ENCODE measurements around the gene TMEM151A.

Gene TMEM151A

GRCh38 chr11:66299186-66299585 lies 7.5 kb downstream of the TMEM151A start:
- Histone ChIP-seq H3K4me2 (ENCODE audit: insufficient read depth, low read length, poor library complexity, severe bottlenecking) (no peak overlapping the region), H3K18ac (ENCODE audit: low read length) (no peak overlapping the region), H3K27me3 (ENCODE audit: control insufficient read depth in 3 of 3, insufficient read depth in 3 of 3, low read depth in 1 of 3, low read length in 3 of 3) (peaks cover 0 to 39% (median 0%) of the 10 kb centered on the region in 3 experiments), H3K36me3 (replicated peaks in 1 of 2; ENCODE audit: control insufficient read depth in 2 of 2, insufficient read depth in 2 of 2, low read length in 2 of 2) (no peaks in the 10 kb centered on the region), H3K23ac (ENCODE audit: low read depth, low read length, poor library complexity) (no peak overlapping the region), H2AFZ (ENCODE audit: low read length) (no peak overlapping the region), H2BK5ac (ENCODE audit: low read length) (no peak overlapping the region), H3K27ac (replicated peaks; ENCODE audit: low read length) (no peak overlapping the region), H3K4me1 (ENCODE audit: control insufficient read depth in 2 of 2, insufficient read depth in 1 of 2, low read depth in 1 of 2, low read length in 2 of 2) (no peaks in the 10 kb centered on the region), H2BK12ac (ENCODE audit: low read length) (no peak overlapping the region), H3K9ac (ENCODE audit: low read depth, low read length, poor library complexity) (no peak overlapping the region), H3K14ac (ENCODE audit: low read length) (no peak overlapping the region), H4K8ac (ENCODE audit: low read depth, low read length) (no peak overlapping the region), H3K4ac (ENCODE audit: low read length) (no peak overlapping the region), H3K79me1 (ENCODE audit: low read depth, low read length) (peaks cover 3% of the 10 kb centered on the region), H4K91ac (ENCODE audit: low read depth, low read length, poor library complexity) (no peak overlapping the region), H3K4me3 (ENCODE audit: low read length in 2 of 2) (no peak overlapping the region), H2BK15ac (ENCODE audit: low read length) (no peak overlapping the region), H3K9me3 (replicated peaks in 1 of 2; ENCODE audit: control insufficient read depth in 2 of 2, insufficient read depth in 1 of 2, low read depth in 1 of 2, low read length in 2 of 2) (no peaks in the 10 kb centered on the region), H2BK120ac (ENCODE audit: low read depth, low read length) (no peak overlapping the region), H2AK5ac (ENCODE audit: low read depth, low read length) (no peak overlapping the region)
- DNase-seq (ENCODE audit: low spot score) = no peak
- WGBS, 2 donors (ENCODE audit: extremely low coverage in 2 of 2, insufficient read length in 2 of 2, insufficient replicate concordance in 1 of 2) = no CpG with 5 or more reads among the region's 3 CpGs

GRCh38 chr11:66302656-66303055 lies 11.0 kb downstream of the TMEM151A start:
- Histone ChIP-seq H3K9ac (ENCODE audit: low read depth, low read length, poor library complexity) (no peak overlapping the region), H4K8ac (ENCODE audit: low read depth, low read length) (no peak overlapping the region), H2BK5ac (ENCODE audit: low read length) (no peak overlapping the region), H2BK15ac (ENCODE audit: low read length) (no peak overlapping the region), H3K4ac (ENCODE audit: low read length) (no peak overlapping the region), H3K14ac (ENCODE audit: low read length) (no peak overlapping the region), H3K4me3 (ENCODE audit: low read length in 2 of 2) (no peak overlapping the region), H3K4me1 (ENCODE audit: control insufficient read depth in 2 of 2, insufficient read depth in 1 of 2, low read depth in 1 of 2, low read length in 2 of 2) (no peaks in the 10 kb centered on the region), H2BK12ac (ENCODE audit: low read length) (no peak overlapping the region), H4K91ac (ENCODE audit: low read depth, low read length, poor library complexity) (no peak overlapping the region), H3K27ac (replicated peaks; ENCODE audit: low read length) (no peak overlapping the region), H3K23ac (ENCODE audit: low read depth, low read length, poor library complexity) (no peak overlapping the region), H3K79me1 (ENCODE audit: low read depth, low read length) (no peaks in the 10 kb centered on the region), H3K18ac (ENCODE audit: low read length) (no peak overlapping the region), H3K36me3 (replicated peaks in 1 of 2; ENCODE audit: control insufficient read depth in 2 of 2, insufficient read depth in 2 of 2, low read length in 2 of 2) (no peaks in the 10 kb centered on the region), H2AFZ (ENCODE audit: low read length) (no peak overlapping the region), H3K9me3 (replicated peaks in 1 of 2; ENCODE audit: control insufficient read depth in 2 of 2, insufficient read depth in 1 of 2, low read depth in 1 of 2, low read length in 2 of 2) (no peaks in the 10 kb centered on the region), H3K27me3 (ENCODE audit: control insufficient read depth in 3 of 3, insufficient read depth in 3 of 3, low read depth in 1 of 3, low read length in 3 of 3) (peaks cover 0 to 21% (median 0%) of the 10 kb centered on the region in 3 experiments), H2AK5ac (ENCODE audit: low read depth, low read length) (no peak overlapping the region), H2BK120ac (ENCODE audit: low read depth, low read length) (no peak overlapping the region), H3K4me2 (ENCODE audit: insufficient read depth, low read length, poor library complexity, severe bottlenecking) (no peak overlapping the region)
- no CpG with 5 or more reads among the region's 12 CpGs for WGBS, 2 donors (ENCODE audit: extremely low coverage in 2 of 2, insufficient read length in 2 of 2, insufficient replicate concordance in 1 of 2)
- DNase-seq (ENCODE audit: low spot score) = no peak

- H3K4ac ChIP-seq (ENCODE audit: low read length) = no peak overlapping the region
- H2BK120ac ChIP-seq (ENCODE audit: low read depth, low read length) = no peak overlapping the region
- no peak overlapping the region for H3K23ac ChIP-seq (ENCODE audit: low read depth, low read length, poor library complexity)
- H3K9me3 ChIP-seq (replicated peaks in 1 of 2; ENCODE audit: control insufficient read depth in 2 of 2, insufficient read depth in 1 of 2, low read depth in 1 of 2, low read length in 2 of 2) = no peaks in the 10 kb centered on the region
- H3K18ac ChIP-seq (ENCODE audit: low read length) = no peak overlapping the region
- H2AFZ ChIP-seq (ENCODE audit: low read length) = no peak overlapping the region
- WGBS, 2 donors (ENCODE audit: extremely low coverage in 2 of 2, insufficient read length in 2 of 2, insufficient replicate concordance in 1 of 2) = no CpG with 5 or more reads among the region's 3 CpGs
- H3K27me3 ChIP-seq (ENCODE audit: control insufficient read depth in 3 of 3, insufficient read depth in 3 of 3, low read depth in 1 of 3, low read length in 3 of 3) = peaks cover 0 to 7% (median 2%) of the 10 kb centered on the region in 3 experiments
- no peak overlapping the region for H3K4me3 ChIP-seq (ENCODE audit: low read length in 2 of 2)
- H3K27ac ChIP-seq (replicated peaks; ENCODE audit: low read length) = no peak overlapping the region
- H3K79me1 ChIP-seq (ENCODE audit: low read depth, low read length) = no peaks in the 10 kb centered on the region
- no peak overlapping the region for H2BK12ac ChIP-seq (ENCODE audit: low read length)
- H4K91ac ChIP-seq (ENCODE audit: low read depth, low read length, poor library complexity) = no peak overlapping the region
- H2BK15ac ChIP-seq (ENCODE audit: low read length) = peak overlapping the region; percentile 62
- H2AK5ac ChIP-seq (ENCODE audit: low read depth, low read length) = no peak overlapping the region
- H3K14ac ChIP-seq (ENCODE audit: low read length) = no peak overlapping the region
- H2BK5ac ChIP-seq (ENCODE audit: low read length) = no peak overlapping the region
- H3K4me1 ChIP-seq (ENCODE audit: control insufficient read depth in 2 of 2, insufficient read depth in 1 of 2, low read depth in 1 of 2, low read length in 2 of 2) = peaks cover 7 to 8% of the 10 kb centered on the region in 2 donors
- no peak overlapping the region for H3K4me2 ChIP-seq (ENCODE audit: insufficient read depth, low read length, poor library complexity, severe bottlenecking)
- H3K36me3 ChIP-seq (replicated peaks in 1 of 2; ENCODE audit: control insufficient read depth in 2 of 2, insufficient read depth in 2 of 2, low read length in 2 of 2) = no peaks in the 10 kb centered on the region
- no peak for DNase-seq (ENCODE audit: low spot score)
- no peak overlapping the region for H4K8ac ChIP-seq (ENCODE audit: low read depth, low read length)
- no peak overlapping the region for H3K9ac ChIP-seq (ENCODE audit: low read depth, low read length, poor library complexity)
These were observed 17.8 kb downstream of the TMEM151A start for GRCh38 chr11:66309475-66309874.

DNA sequence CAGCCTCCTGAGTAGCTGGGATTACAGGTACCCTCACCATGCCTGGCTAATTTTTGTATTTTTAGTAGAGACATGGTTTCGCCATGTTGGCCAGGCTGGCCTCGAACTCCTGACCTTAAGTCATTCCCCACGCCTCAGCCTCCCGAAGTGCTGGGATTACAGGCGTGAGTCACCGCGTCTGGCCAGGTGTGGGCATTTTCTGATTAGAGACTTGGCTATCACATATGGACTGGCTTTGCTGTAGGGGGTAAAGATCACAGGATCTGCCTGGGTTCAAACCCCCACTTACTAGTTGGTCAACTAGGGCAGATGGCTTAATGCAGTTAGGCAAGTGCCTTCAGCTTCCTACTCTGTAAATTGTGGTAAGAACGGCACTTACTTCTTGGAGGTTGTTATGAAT lies 18.6 kb downstream of the TMEM151A start:
- Histone ChIP-seq H3K27me3 (ENCODE audit: control insufficient read depth in 3 of 3, insufficient read depth in 3 of 3, low read depth in 1 of 3, low read length in 3 of 3) (peaks cover 0 to 5% (median 2%) of the 10 kb centered on the region in 3 experiments), H3K9me3 (replicated peaks in 1 of 2; ENCODE audit: control insufficient read depth in 2 of 2, insufficient read depth in 1 of 2, low read depth in 1 of 2, low read length in 2 of 2) (no peaks in the 10 kb centered on the region), H3K9ac (ENCODE audit: low read depth, low read length, poor library complexity) (no peak overlapping the region), H2BK5ac (ENCODE audit: low read length) (no peak overlapping the region), H3K23ac (ENCODE audit: low read depth, low read length, poor library complexity) (no peak overlapping the region), H4K91ac (ENCODE audit: low read depth, low read length, poor library complexity) (no peak overlapping the region), H2BK120ac (ENCODE audit: low read depth, low read length) (no peak overlapping the region), H2AFZ (ENCODE audit: low read length) (no peak overlapping the region), H3K79me1 (ENCODE audit: low read depth, low read length) (no peaks in the 10 kb centered on the region), H3K27ac (replicated peaks; ENCODE audit: low read length) (no peak overlapping the region), H3K14ac (ENCODE audit: low read length) (no peak overlapping the region), H2AK5ac (ENCODE audit: low read depth, low read length) (no peak overlapping the region), H3K4me3 (ENCODE audit: low read length in 2 of 2) (no peak overlapping the region), H3K4ac (ENCODE audit: low read length) (no peak overlapping the region), H2BK12ac (ENCODE audit: low read length) (no peak overlapping the region), H3K4me1 (ENCODE audit: control insufficient read depth in 2 of 2, insufficient read depth in 1 of 2, low read depth in 1 of 2, low read length in 2 of 2) (peaks cover 7 to 8% of the 10 kb centered on the region in 2 donors), H4K8ac (ENCODE audit: low read depth, low read length) (no peak overlapping the region), H3K36me3 (replicated peaks in 1 of 2; ENCODE audit: control insufficient read depth in 2 of 2, insufficient read depth in 2 of 2, low read length in 2 of 2) (no peaks in the 10 kb centered on the region), H3K18ac (ENCODE audit: low read length) (no peak overlapping the region), H2BK15ac (ENCODE audit: low read length) (no peak overlapping the region), H3K4me2 (ENCODE audit: insufficient read depth, low read length, poor library complexity, severe bottlenecking) (no peak overlapping the region)
- whole genome bisulfite sequencing, 2 donors (ENCODE audit: extremely low coverage in 2 of 2, insufficient read length in 2 of 2, insufficient replicate concordance in 1 of 2) = no CpG with 5 or more reads among the region's 8 CpGs
- no peak for DNase-seq (ENCODE audit: low spot score)
